HepG2 (cell line): ENCODE results near the gene KRTAP12-1. TPM values are rescaled to one million over a fixed set of nuclear protein-coding genes. Genes with fewer than 3 reads are reported as not detected.

Experiments
- ATAC-seq: fragments of 200-7000 bp; cut with Tn5 transposase; 3 replicates; pipeline ENCODE4 v1.9.1; 2020; ENCODE audit warnings: mild to moderate bottlenecking, moderate library complexity
- BruUV-seq: library from RNA; stranded (reverse); fragments of 400-500 nt; replicated peaks from 2 replicates; lab custom pipeline; 2021; lab: Mats Ljungman, UMichigan
- CTCF ChIA-PET: fragments of 300-600 bp; formaldehyde crosslinking; extraction: SDS; loops from one replicate; lab custom pipeline; 2021; ENCODE audit warnings: low total read pairs, inconsistent platforms, low intra/inter-chr PET ratio; lab: Yijun Ruan, JAX
- POLR2A ChIA-PET: fragments of 350-600 bp; sonication (Branson Sonifier 250); formaldehyde crosslinking; loops from one replicate; lab custom pipeline; 2020; ENCODE audit warnings: antibody characterized with exemption, inconsistent platforms; lab: Yijun Ruan, JAX
- DNase-seq: peaks from one replicate; pipeline ENCODE4 v3.0.0-alpha.2; 2015; ENCODE audit warnings: low spot score
- FAIRE-seq: peaks from 3 replicates; lab custom pipeline; 2011; peaks lifted over from hg19 to GRCh38; lab: Jason Lieb, UNC
- H2AFZ ChIP-seq: one replicate; pipeline ENCODE4 v1.6.1; 2011; ENCODE audit warnings: low read length, inconsistent platforms
- H3K27ac ChIP-seq: fragments of 300-600 bp; 3 replicates; pipeline ENCODE4 v1.8.0; 2011; ENCODE audit warnings: mixed run types, mild to moderate bottlenecking, mixed read lengths, low read length, inconsistent platforms; ENCODE audit not compliant: insufficient read depth; ENCODE audit errors: extremely low read length
- H3K27me3 ChIP-seq, 2 experiments: fragments of 200-600 bp in 1 of 2; 2 replicates in 1 of 2; 3 replicates in 1 of 2; pipeline versions ENCODE4 v1.6.0 to v1.8.0; 2011; ENCODE audit warnings: low read length in 2 of 2, mild to moderate bottlenecking in 2 of 2, moderate library complexity in 2 of 2, inconsistent platforms in 1 of 2; ENCODE audit not compliant: insufficient read depth in 2 of 2, control insufficient read depth in 1 of 2
- H3K36me3 ChIP-seq, 2 experiments: fragments of 200-600 bp in 1 of 2; replicated peaks in 1 of 2; 2 replicates in 1 of 2; 3 replicates in 1 of 2; pipeline versions ENCODE4 v1.5.1 to v1.8.0; 2011; ENCODE audit warnings: low read length in 2 of 2, inconsistent platforms in 1 of 2; ENCODE audit not compliant: insufficient read depth in 2 of 2, control insufficient read depth in 1 of 2
- H3K4me1 ChIP-seq: 2 replicates; pipeline ENCODE4 v1.5.1; 2012; ENCODE audit warnings: low read length, inconsistent platforms; ENCODE audit not compliant: insufficient read depth
- H3K4me2 ChIP-seq: 2 replicates; pipeline ENCODE4 v1.6.0; 2011; ENCODE audit warnings: low read depth, low read length, inconsistent platforms
- H3K4me3 ChIP-seq, 3 experiments: fragments of 200-600 bp in 1 of 3; sonication (generic), shearing (Covaris generic) in 1 of 3; replicated peaks in 1 of 3; 2 replicates each; pipeline ENCODE4 v1.5.1; 2011 to 2016; ENCODE audit warnings: low read length in 3 of 3, inconsistent platforms in 2 of 3, low read depth in 2 of 3, mild to moderate bottlenecking in 2 of 3, control low read depth in 1 of 3, mixed read lengths in 1 of 3; ENCODE audit not compliant: insufficient read depth in 1 of 3
- H3K79me2 ChIP-seq: one replicate; pipeline ENCODE4 v1.6.1; 2011; ENCODE audit warnings: low read length, inconsistent platforms; ENCODE audit not compliant: insufficient read depth
- H3K9ac ChIP-seq: 2 replicates; pipeline ENCODE4 v1.6.0; 2011; ENCODE audit warnings: mild to moderate bottlenecking, low read depth, low read length, inconsistent platforms; ENCODE audit not compliant: insufficient read depth
- H3K9me3 ChIP-seq: 2 replicates; pipeline ENCODE4 v1.5.1; 2012; ENCODE audit warnings: mild to moderate bottlenecking, low read length
- H4K20me1 ChIP-seq: 2 replicates; pipeline ENCODE4 v1.6.0; 2011; ENCODE audit warnings: inconsistent platforms, mild to moderate bottlenecking, low read length, moderate library complexity; ENCODE audit not compliant: insufficient read depth
- CREB1 ChIP-seq, 2 experiments: fragments of 450-650 bp in 1 of 2; IDR thresholded peaks; 2 replicates each; pipeline ENCODE4 v1.6.1; 2016 to 2017; ENCODE audit warnings: control low read depth in 1 of 2, mild to moderate bottlenecking in 1 of 2, missing compliant biosample characterization in 1 of 2, missing genetic modification characterization in 1 of 2
- EZH2 ChIP-seq: conservative IDR thresholded peaks from 2 replicates; pipeline ENCODE4 v1.6.1; 2012; ENCODE audit warnings: mild to moderate bottlenecking, low read depth, low read length, moderate library complexity
- GABPA ChIP-seq, 2 experiments: IDR thresholded peaks; 2 replicates each; pipeline ENCODE4 v1.6.1; 2011 to 2016; ENCODE audit warnings: low read depth in 2 of 2, low read length in 1 of 2, missing biosample characterization in 1 of 2, missing genetic modification characterization in 1 of 2
- GMEB2 ChIP-seq: IDR thresholded peaks from 2 replicates; pipeline ENCODE4 v1.6.1; 2016; ENCODE audit warnings: missing biosample characterization, missing genetic modification reagents, low read depth
- HOMEZ ChIP-seq: IDR thresholded peaks from 2 replicates; pipeline ENCODE4 v1.6.1; 2016; ENCODE audit warnings: low read depth
- IKZF4 ChIP-seq: sonication (generic); formaldehyde crosslinking; IDR thresholded peaks from 2 replicates; pipeline ENCODE4 v1.5.1; 2020; ENCODE audit warnings: borderline replicate concordance, mild to moderate bottlenecking, low read depth, missing genetic modification reagents; ENCODE audit errors: not compliant biosample characterization
- MAFG ChIP-seq: sonication (generic); formaldehyde crosslinking; IDR thresholded peaks from 2 replicates; pipeline ENCODE4 v1.5.1; 2020; ENCODE audit warnings: mild to moderate bottlenecking, missing genetic modification reagents
- MEIS1 ChIP-seq: sonication (generic); formaldehyde crosslinking; IDR thresholded peaks from 2 replicates; pipeline ENCODE4 v1.9.0; 2021; ENCODE audit warnings: mild to moderate bottlenecking, missing genetic modification reagents, moderate library complexity, borderline replicate concordance
- SMYD3 ChIP-seq: sonication (generic); formaldehyde crosslinking; IDR thresholded peaks from 2 replicates; pipeline ENCODE4 v1.8.1; 2023; ENCODE audit warnings: mild to moderate bottlenecking, missing genetic modification reagents
- TAF1 ChIP-seq: sonication (generic); formaldehyde crosslinking; IDR thresholded peaks from 2 replicates; pipeline ENCODE4 v1.4.0; 2020; ENCODE audit warnings: missing genetic modification reagents
- ZMYM4 ChIP-seq: sonication (generic); formaldehyde crosslinking; IDR thresholded peaks from 2 replicates; pipeline ENCODE4 v1.8.1; 2023; ENCODE audit warnings: mild to moderate bottlenecking, missing genetic modification reagents
- ZNF101 ChIP-seq: sonication (generic); formaldehyde crosslinking; IDR thresholded peaks from 2 replicates; pipeline ENCODE4 v1.4.0; 2020; ENCODE audit warnings: mild to moderate bottlenecking, low read depth, missing genetic modification reagents, borderline replicate concordance
- ZNF143 ChIP-seq: sonication (generic); formaldehyde crosslinking; IDR thresholded peaks from 2 replicates; pipeline ENCODE4 v1.4.0; 2020; ENCODE audit warnings: missing genetic modification reagents
- ZNF251 ChIP-seq: sonication (generic); formaldehyde crosslinking; IDR thresholded peaks from 2 replicates; pipeline ENCODE4 v1.9.0; 2021; ENCODE audit warnings: mild to moderate bottlenecking, missing genetic modification reagents
- ZNF484 ChIP-seq: sonication (generic); formaldehyde crosslinking; IDR thresholded peaks from 2 replicates; pipeline ENCODE4 v1.5.1; 2020; ENCODE audit warnings: mild to moderate bottlenecking, low read depth, missing genetic modification reagents, borderline replicate concordance
- ZNF737 ChIP-seq: sonication (generic); formaldehyde crosslinking; IDR thresholded peaks from 2 replicates; pipeline ENCODE4 v1.5.0; 2020; ENCODE audit warnings: missing genetic modification reagents, mild to moderate bottlenecking, borderline replicate concordance
- ZNF879 ChIP-seq: sonication (generic); formaldehyde crosslinking; IDR thresholded peaks from 2 replicates; pipeline ENCODE4 v1.8.1; 2023; ENCODE audit warnings: missing genetic modification reagents
- WGBS: methylation state at CpG from one replicate; pipeline ENCODE4 v1.1.6; 2017; ENCODE audit warnings: low lambda C conversion rate; 5-methylcytosine and 5-hydroxymethylcytosine counted together
- in situ Hi-C: cut with HindIII; loops from 2 replicates; pipeline ENCODE4 v1.10.0; 2017; ENCODE audit warnings: low pct_unique_long_range_greater_than_20kb; ENCODE audit not compliant: extremely low pct_ligation_motif_present
- intact Hi-C: fragments of 100-400 bp; cut with micrococcal nuclease; formaldehyde crosslinking; loops from one replicate; pipeline ENCODE4 v1.10.0; 2022; ENCODE audit not compliant: unreplicated experiment
- polyA plus RNA-seq, 8 experiments: library from polyadenylated mRNA; depleted of rRNA in 3 of 8; stranded (reverse) in 7 of 8; unstranded in 1 of 8; fragments of >200 nt; fragmentation: Illumina TruSeq in 4 of 8; extraction: Trizol in 4 of 8; gene quantifications; 2 replicates each; pipeline versions ENCODE4 v1.2.1 to v1.2.3, GENCODE V29; 2011 to 2016; ENCODE audit warnings: low read depth in 4 of 8, missing spikeins in 1 of 8, mixed read lengths in 1 of 8; ENCODE audit not compliant: insufficient read depth in 1 of 8
- total RNA-seq, 5 experiments: library from RNA; depleted of rRNA; stranded (reverse); fragments of >200 nt; fragmentation: Illumina TruSeq; extraction: Trizol; gene quantifications; 2 replicates each; pipeline ENCODE4 v1.2.3, GENCODE V29; 2016; ENCODE audit warnings: low read depth in 1 of 5

KRTAP12-1 gene
- total and polyA plus RNA-seq, 2 of the 13 experiments (the other 11 are each of a cell fraction or from before 2014, with no cell fraction given): not detected

- Histone ChIP-seq H4K20me1 (no peaks in the 10 kb centered on the region), H3K9ac (no peak overlapping the region), H2AFZ (no peak overlapping the region), H3K27me3 (peaks cover 1 to 32% of the 10 kb centered on the region in 2 experiments; a peak in 4 of 5 replicates), H3K9me3 (no peaks in the 10 kb centered on the region), H3K4me2 (no peak overlapping the region), H3K4me1 (no peaks in the 10 kb centered on the region), H3K79me2 (no peaks in the 10 kb centered on the region), H3K36me3 (no peaks in the 10 kb centered on the region), H3K4me3 (no peak overlapping the region), H3K27ac (no peak overlapping the region)
- ATAC-seq: no peak
- no TSS peak for BruUV-seq
- ChIA-PET POLR2A (no interaction called here), CTCF (no interaction called here)
- TF ChIP-seq GABPA (IDR thresholded peaks at IDR 0.05; ENCODE audit: low read depth, low read length): no peak
- TF ChIP-seq GABPA (CRISPR knock-in tag; IDR thresholded peaks at IDR 0.05; ENCODE audit: low read depth): no peak
- TF ChIP-seq CREB1 (IDR thresholded peaks at IDR 0.05): no peak
- TF ChIP-seq CREB1 (CRISPR knock-in tag; IDR thresholded peaks at IDR 0.05): no peak
- no peak for TF ChIP-seq EZH2
- no peak for TF ChIP-seq ZNF251 (CRISPR knock-in tag)
- no peak for TF ChIP-seq ZMYM4 (CRISPR knock-in tag)
- TF ChIP-seq ZNF484 (CRISPR knock-in tag): no peak
- no peak for TF ChIP-seq ZNF143 (CRISPR knock-in tag)
- no peak for TF ChIP-seq IKZF4 (CRISPR knock-in tag)
- TF ChIP-seq ZNF737 (CRISPR knock-in tag): no peak
- no peak for TF ChIP-seq ZNF879 (CRISPR knock-in tag)
- TF ChIP-seq TAF1 (CRISPR knock-in tag): no peak
- TF ChIP-seq SMYD3: no peak
- TF ChIP-seq GMEB2 (CRISPR knock-in tag): no peak
- TF ChIP-seq MEIS1 (CRISPR knock-in tag): no peak
- TF ChIP-seq MAFG: no peak
- no peak for TF ChIP-seq ZNF101 (CRISPR knock-in tag)
- TF ChIP-seq HOMEZ (CRISPR knock-in tag): no peak
- FAIRE-seq: no peak
- 25% methylated on average over 6 of the region's 6 CpGs for WGBS
- in situ Hi-C loops (no loop called here), intact Hi-C loops (no loop called here)
- no peak for DNase-seq
Observed at GRCh38 chr21:44684483-44684882, 2.5 kb upstream of the KRTAP12-1 start.
